HK-2 (cell line): Measurements from ENCODE around the gene NSD1.
"Not testable (repeated sequence)": the region's sequence is repeated elsewhere in the genome, so short reads cannot be mapped to it uniquely, and the experiment has no call there.

Source experiments
- DNase-seq: peaks from one replicate; pipeline ENCODE4 v3.0.0-alpha.2; 2018; ENCODE audit not compliant: unreplicated experiment

The NSD1 gene

DNA sequence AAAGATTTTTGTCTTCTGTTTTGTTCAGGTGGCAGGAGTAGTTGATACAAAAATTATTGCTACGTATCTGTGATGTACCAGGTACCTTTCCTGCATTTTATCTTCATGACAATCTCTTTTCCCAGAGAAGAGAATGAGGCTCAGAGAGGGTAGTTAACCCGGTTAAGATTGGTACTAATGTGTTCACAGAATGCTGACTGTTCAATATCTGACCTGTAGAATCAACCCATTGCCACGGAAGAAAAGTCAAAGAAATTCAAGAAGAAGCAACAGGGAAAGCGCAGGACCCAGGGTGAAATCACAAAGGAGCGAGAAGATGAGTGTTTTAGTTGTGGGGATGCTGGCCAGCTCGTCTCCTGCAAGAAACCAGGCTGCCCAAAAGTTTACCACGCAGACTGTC is 158.2 kb downstream of the NSD1 start:
- DNase-seq = no peak

DNA sequence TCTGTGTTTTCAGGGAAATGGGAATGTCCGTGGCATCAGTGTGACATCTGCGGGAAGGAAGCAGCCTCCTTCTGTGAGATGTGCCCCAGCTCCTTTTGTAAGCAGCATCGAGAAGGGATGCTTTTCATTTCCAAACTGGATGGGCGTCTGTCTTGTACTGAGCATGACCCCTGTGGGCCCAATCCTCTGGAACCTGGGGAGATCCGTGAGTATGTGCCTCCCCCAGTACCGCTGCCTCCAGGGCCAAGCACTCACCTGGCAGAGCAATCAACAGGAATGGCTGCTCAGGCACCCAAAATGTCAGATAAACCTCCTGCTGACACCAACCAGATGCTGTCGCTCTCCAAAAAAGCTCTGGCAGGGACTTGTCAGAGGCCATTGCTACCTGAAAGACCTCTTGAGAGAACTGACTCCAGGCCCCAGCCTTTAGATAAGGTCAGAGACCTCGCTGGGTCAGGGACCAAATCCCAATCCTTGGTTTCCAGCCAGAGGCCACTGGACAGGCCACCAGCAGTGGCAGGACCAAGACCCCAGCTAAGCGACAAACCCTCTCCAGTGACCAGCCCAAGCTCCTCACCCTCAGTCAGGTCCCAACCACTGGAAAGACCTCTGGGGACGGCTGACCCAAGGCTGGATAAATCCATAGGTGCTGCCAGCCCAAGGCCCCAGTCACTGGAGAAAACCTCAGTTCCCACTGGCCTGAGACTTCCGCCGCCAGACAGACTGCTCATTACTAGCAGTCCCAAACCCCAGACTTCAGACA is 160.4 kb downstream of the NSD1 start:
- DNase-seq = no peak

- DNase-seq = no peak
Measured at GRCh38 chr5:177294632-177295031, 161.1 kb downstream of the NSD1 start.

- no peak for DNase-seq
Measured at GRCh38 chr5:177295924-177296323, 162.4 kb downstream of the NSD1 start.

- no peak for DNase-seq
Measured at GRCh38 chr5:177296581-177296980, 163.0 kb downstream of the NSD1 start.

GRCh38 chr5:177297922-177298321 is 164.3 kb downstream of the NSD1 start:
- DNase-seq = no peak

DNA sequence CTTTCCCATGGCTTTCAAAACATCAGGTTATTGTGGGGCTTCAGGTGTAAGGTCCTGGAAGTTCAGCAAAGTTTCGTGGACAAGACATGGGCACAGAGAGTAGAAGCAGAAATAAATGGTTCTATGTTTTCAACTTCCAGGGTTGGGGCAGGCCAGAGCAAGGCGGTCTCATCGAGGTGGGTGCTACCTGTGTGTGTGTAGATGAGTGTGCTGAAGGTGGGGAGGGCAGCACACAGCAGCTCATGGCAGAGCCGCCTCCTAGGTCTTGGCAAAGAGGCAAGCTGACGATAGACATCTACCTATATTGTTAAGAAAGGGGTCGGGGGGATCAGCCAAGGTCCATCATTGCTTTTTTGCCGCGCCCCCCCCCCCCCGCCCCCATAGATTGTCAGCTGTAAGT is 166.1 kb downstream of the NSD1 start:
- DNase-seq = no peak

GRCh38 chr5:177300236-177300880 is 166.8 kb downstream of the NSD1 start:
- no peak for DNase-seq

DNA sequence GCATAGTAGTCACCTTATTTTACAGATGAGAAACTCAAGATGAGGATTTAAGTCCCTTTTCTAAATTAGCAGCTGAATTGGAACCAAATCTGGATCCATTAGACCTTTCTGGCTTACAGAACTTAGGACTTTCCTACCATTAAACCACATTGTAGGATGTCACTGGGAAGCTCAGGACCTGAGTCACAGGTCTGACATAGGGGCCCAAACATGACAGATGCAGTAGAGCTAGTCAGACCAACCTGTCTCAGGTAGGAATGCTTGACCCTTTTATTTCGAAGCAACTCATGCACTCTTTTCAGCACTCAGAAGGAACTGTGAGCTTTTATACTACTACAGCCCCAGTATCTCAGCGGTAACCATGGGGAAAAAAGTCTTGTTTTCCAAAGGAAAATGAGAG is 167.4 kb downstream of the NSD1 start:
- DNase-seq = no peak

GRCh38 chr5:177301503-177302165 is 168.1 kb downstream of the NSD1 start:
- no peak for DNase-seq

- DNase-seq = no peak
Measured at GRCh38 chr5:177302354-177303110, 169.0 kb downstream of the NSD1 start.

DNA sequence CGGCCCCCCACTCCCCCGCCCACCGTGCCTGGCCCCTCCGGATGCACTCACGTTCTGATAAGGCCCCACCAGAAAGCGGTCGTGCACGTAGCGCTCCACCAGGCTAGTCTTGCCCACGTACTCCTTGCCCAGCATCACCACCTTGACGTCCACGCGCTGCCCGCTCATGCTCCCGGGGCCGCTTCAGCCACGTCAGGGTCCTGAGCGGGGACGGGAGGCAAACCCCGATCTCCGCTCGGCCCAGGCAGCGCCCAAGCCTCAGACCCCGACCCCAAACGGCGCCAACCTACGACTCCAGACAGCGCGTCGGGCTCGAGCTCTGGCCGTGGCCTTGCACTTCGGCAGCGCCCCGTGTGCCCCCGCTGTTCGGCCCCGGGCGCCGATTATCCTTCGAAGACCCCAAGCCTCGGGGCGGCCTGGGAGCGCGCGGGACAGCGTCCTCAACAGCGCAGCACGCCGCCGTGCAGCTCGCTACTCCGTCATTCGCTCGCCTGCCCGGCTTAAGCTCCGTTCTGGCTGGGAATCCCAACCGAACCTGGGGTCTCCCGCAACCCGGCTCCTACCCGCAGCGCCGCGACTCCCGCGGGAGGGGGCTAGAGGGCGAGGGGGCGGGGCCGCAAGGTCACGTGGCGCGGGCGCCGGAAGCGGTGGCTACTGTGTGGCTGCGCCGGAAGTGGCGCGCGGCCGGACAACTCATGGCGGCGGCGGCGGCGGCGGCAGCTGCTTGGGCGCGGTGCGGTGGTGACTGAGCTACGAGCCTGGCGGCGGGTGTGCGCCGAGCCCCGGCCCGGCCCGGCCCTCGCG is 169.8 kb downstream of the NSD1 start, which contains the start of the genes PRELID1 and RAB24:
TSS of gene PRELID1 (plus strand) at position 679 of the 804 bp plus-strand sequence. CDS start 187 bp downstream, outside the sequence.
TSS of gene RAB24 (minus strand) at position 599 of the 804 bp plus-strand sequence. CDS start at position 168, 431 bp downstream.
- peak; percentile 80 for DNase-seq

DNA sequence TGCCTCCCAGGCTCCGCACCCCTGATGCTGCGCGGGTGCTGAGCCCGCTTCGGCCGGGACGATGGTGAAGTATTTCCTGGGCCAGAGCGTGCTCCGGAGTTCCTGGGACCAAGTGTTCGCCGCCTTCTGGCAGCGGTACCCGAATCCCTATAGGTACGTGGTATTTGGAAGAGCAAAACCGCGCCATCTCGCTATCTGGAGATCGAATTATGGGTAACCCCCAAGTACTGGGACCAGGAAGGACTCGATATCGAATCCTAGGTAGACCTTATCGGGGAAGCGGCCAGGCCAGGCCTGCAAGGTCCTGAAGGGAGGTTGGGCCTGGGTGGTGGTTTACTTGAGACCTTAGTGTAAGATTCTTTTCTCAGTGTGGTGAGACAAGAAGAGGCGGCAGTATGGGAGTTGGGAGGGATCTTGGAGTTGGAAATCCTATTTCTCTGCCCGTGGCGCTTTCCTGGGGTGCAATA is 170.4 kb downstream of the NSD1 start:
- DNase-seq = no peak

DNA sequence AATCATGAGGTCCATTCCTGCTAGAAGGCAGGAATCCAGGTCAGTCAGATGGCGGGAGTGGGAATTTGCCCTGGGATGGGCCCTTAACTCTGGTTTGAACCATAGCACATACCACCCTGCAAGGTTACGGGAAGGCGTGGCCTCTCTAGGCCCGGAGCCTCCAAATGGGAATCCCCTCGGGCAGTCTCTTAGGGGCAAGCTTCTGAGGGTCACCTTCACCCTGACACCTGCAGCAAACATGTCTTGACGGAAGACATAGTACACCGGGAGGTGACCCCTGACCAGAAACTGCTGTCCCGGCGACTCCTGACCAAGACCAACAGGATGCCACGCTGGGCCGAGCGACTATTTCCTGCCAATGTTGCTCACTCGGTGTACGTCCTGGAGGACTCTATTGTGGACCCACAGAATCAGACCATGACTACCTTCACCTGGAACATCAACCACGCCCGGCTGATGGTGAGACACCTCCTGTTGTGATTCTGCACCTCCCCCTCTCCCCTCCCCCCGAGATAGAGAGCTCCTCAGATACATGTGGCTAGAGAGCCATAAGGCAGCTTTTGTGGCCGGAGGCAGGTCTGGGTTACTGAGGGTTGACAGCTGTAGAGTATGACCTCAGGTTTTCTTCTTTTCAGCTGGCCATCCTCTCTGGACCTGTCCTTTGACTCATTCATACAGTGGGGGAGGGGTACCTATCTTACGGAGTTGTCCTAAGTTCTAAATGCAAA is 171.0 kb downstream of the NSD1 start:
- DNase-seq = no peak

- DNase-seq = not testable (repeated sequence)
Measured at GRCh38 chr5:177306103-177306640, 172.6 kb downstream of the NSD1 start.

GRCh38 chr5:177306674-177307543 is 173.3 kb downstream of the NSD1 start:
- no peak for DNase-seq

- no peak for DNase-seq
Measured at GRCh38 chr5:177307544-177308363, 174.2 kb downstream of the NSD1 start.

GRCh38 chr5:177308740-177309139 is 175.2 kb downstream of the NSD1 start:
- DNase-seq = no peak
